Measurements from ENCODE around the gene CRHR1. TPM values are rescaled to one million over a fixed set of nuclear protein-coding genes. Genes with fewer than 3 reads are reported as not detected.

Gene CRHR1
- total RNA-seq, 3 donors from 2014 or later (not counting 1 experiment from before 2014, with no cell fraction given): not detected

DNA sequence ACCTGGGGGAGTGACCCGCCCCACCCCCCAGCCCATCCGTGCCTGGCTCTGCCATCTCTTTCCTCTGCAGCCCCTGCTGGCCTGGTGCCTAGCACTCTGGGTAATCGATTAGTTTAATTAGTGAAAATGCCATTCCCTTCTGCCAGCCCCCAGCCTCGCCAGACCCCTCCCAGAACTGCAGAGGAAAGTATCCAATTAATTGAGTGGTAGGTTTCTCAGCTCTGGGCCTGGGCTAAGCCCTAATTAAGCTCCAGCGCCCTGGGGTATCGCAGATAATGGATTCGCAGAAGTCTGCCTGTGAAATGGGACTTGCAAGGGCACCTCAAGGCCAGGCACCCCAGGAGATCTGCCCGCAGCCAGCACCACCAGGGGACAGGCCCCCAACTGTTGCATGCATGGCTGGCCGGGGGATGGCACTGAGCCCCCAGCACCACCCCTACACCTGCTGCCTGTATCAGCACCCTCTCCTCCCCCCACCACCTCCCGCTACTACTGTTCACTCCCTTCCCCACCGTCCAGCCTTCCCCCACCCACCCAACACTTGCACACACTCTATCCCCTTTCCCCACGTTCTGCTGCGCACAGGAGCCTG lies 40.9 kb downstream of the CRHR1 start:
- DNase-seq (no peak), ATAC-seq (no peak)
- no peak overlapping the region for H3K4me3 Mint-ChIP-seq
- no peaks in the 10 kb centered on the region for H3K36me3 Mint-ChIP-seq
- Histone ChIP-seq H3K36me3 (ENCODE audit: control insufficient read depth, insufficient read depth, low read length) (no peaks in the 10 kb centered on the region), H3K4me3 (ENCODE audit: low read length) (no peak overlapping the region), H3K27ac (ENCODE audit: low read length) (no peak overlapping the region), H3K9me3 (ENCODE audit: control insufficient read depth, insufficient read depth, low read length) (no peaks in the 10 kb centered on the region), H3K4me1 (ENCODE audit: control insufficient read depth, insufficient read depth, low read length) (no peaks in the 10 kb centered on the region), H3K27me3 (ENCODE audit: control insufficient read depth, insufficient read depth, low read length) (no peaks in the 10 kb centered on the region)
- no peaks in the 10 kb centered on the region for H3K9me3 Mint-ChIP-seq
- H3K27me3 Mint-ChIP-seq (ENCODE audit: low read depth in 2 of 2): peaks cover 0 to 3% of the 10 kb centered on the region in 2 donors
- WGBS (ENCODE audit: insufficient coverage): 88% methylated on average over 13 of the region's 13 CpGs
- intact Hi-C loops (cut with micrococcal nuclease): no loop called here
- H3K4me1 Mint-ChIP-seq: no peaks in the 10 kb centered on the region
- no peak overlapping the region for H3K27ac Mint-ChIP-seq
- TF ChIP-seq, protein P1, sequence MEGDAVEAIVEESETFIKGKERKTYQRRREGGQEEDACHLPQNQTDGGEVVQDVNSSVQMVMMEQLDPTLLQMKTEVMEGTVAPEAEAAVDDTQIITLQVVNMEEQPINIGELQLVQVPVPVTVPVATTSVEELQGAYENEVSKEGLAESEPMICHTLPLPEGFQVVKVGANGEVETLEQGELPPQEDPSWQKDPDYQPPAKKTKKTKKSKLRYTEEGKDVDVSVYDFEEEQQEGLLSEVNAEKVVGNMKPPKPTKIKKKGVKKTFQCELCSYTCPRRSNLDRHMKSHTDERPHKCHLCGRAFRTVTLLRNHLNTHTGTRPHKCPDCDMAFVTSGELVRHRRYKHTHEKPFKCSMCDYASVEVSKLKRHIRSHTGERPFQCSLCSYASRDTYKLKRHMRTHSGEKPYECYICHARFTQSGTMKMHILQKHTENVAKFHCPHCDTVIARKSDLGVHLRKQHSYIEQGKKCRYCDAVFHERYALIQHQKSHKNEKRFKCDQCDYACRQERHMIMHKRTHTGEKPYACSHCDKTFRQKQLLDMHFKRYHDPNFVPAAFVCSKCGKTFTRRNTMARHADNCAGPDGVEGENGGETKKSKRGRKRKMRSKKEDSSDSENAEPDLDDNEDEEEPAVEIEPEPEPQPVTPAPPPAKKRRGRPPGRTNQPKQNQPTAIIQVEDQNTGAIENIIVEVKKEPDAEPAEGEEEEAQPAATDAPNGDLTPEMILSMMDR (IDR thresholded peaks at IDR 0.05): no peak

DNA sequence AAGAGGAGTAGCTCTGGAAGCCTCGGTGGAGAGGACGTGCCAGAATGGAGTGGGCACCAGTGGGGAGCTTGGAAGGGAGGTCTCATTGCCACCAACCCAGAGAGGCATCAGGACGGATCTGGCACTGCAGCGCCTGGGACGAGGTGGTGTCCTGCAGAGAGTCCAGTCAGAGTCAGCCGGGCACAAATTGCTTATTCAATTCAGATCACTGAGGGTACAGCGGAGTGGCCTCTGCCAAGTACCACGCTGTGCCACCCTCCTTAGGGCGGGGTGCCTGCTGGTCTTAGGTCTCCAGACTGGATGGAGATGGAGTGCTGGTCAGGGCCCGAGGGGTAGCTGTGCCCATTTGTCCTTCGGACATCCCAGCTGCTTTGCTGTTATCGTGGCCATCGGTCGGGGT lies 41.7 kb downstream of the CRHR1 start:
- 89% methylated on average over 14 of the region's 14 CpGs for WGBS (ENCODE audit: insufficient coverage)
- Mint-ChIP-seq H3K4me3 (no peak overlapping the region), H3K9me3 (no peaks in the 10 kb centered on the region), H3K36me3 (no peaks in the 10 kb centered on the region), H3K27me3 (ENCODE audit: low read depth in 2 of 2) (peaks cover 0 to 3% of the 10 kb centered on the region in 2 donors), H3K4me1 (no peaks in the 10 kb centered on the region), H3K27ac (no peak overlapping the region)
- Histone ChIP-seq H3K27me3 (ENCODE audit: control insufficient read depth, insufficient read depth, low read length) (no peaks in the 10 kb centered on the region), H3K4me3 (ENCODE audit: low read length) (no peak overlapping the region), H3K4me1 (ENCODE audit: control insufficient read depth, insufficient read depth, low read length) (no peaks in the 10 kb centered on the region), H3K27ac (ENCODE audit: low read length) (no peak overlapping the region), H3K9me3 (ENCODE audit: control insufficient read depth, insufficient read depth, low read length) (no peaks in the 10 kb centered on the region), H3K36me3 (ENCODE audit: control insufficient read depth, insufficient read depth, low read length) (no peaks in the 10 kb centered on the region)
- ATAC-seq: no peak
- TF ChIP-seq, protein P1 (IDR thresholded peaks at IDR 0.05): no peak
- intact Hi-C loops (cut with micrococcal nuclease): no loop called here
- DNase-seq: no peak

DNA sequence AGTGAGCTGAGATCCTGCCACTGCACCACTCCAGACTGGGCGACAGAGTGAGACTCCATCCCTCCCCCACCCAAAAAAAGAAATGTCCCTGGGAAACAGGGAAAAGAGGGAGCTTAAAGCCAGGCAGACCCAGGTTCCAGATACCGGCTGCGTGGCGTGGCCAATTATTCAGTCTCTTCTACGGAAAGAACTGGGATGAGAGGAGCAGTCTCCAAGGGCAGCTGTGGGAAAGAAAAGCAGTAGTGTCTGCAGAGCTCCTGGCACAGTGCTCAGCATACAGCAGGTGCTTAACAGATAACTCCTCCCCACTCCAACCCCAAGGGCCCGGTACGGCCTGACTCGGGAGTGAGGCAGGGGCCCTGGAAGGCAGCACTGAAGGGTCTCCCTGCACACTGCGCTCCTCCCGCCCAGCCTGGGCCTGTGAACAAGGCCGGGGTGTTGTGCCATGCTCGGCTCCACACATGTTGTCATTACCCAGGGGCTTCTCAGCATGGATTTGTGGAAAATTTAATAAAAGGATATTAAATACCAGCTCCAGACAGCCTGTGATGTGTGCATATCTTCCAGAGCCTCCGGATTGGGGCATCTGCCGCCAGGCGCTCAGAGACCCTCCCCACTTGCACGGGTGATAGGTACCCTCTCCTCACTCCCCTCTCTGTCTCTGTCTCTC lies 42.9 kb downstream of the CRHR1 start:
- Histone ChIP-seq H3K4me1 (ENCODE audit: control insufficient read depth, insufficient read depth, low read length) (no peaks in the 10 kb centered on the region), H3K36me3 (ENCODE audit: control insufficient read depth, insufficient read depth, low read length) (no peaks in the 10 kb centered on the region), H3K27ac (ENCODE audit: low read length) (no peak overlapping the region), H3K27me3 (ENCODE audit: control insufficient read depth, insufficient read depth, low read length) (no peaks in the 10 kb centered on the region), H3K4me3 (ENCODE audit: low read length) (no peak overlapping the region), H3K9me3 (ENCODE audit: control insufficient read depth, insufficient read depth, low read length) (no peaks in the 10 kb centered on the region)
- H3K27me3 Mint-ChIP-seq (ENCODE audit: low read depth in 2 of 2): peaks cover 0 to 3% of the 10 kb centered on the region in 2 donors
- H3K36me3 Mint-ChIP-seq: no peaks in the 10 kb centered on the region
- DNase-seq (no peak), ATAC-seq (no peak)
- no peaks in the 10 kb centered on the region for H3K4me1 Mint-ChIP-seq
- no peak overlapping the region for H3K4me3 Mint-ChIP-seq
- no peak overlapping the region for H3K27ac Mint-ChIP-seq
- H3K9me3 Mint-ChIP-seq: no peaks in the 10 kb centered on the region
- intact Hi-C loops (cut with micrococcal nuclease): no loop called here
- WGBS (ENCODE audit: insufficient coverage): 90% methylated on average over 16 of the region's 16 CpGs
- TF ChIP-seq, protein P1 (IDR thresholded peaks at IDR 0.05): no peak
